NCI-H510A (cell line): ENCODE results near the gene MAP7D3.
"Not testable (repeated sequence)": the region's sequence is repeated elsewhere in the genome, so short reads cannot be mapped to it uniquely, and the experiment has no call there.

ENCODE experiments used
- DNase-seq: peaks from one replicate; lab custom pipeline; 2025; lab: John Stamatoyannopoulos, UW

MAP7D3 gene

DNA sequence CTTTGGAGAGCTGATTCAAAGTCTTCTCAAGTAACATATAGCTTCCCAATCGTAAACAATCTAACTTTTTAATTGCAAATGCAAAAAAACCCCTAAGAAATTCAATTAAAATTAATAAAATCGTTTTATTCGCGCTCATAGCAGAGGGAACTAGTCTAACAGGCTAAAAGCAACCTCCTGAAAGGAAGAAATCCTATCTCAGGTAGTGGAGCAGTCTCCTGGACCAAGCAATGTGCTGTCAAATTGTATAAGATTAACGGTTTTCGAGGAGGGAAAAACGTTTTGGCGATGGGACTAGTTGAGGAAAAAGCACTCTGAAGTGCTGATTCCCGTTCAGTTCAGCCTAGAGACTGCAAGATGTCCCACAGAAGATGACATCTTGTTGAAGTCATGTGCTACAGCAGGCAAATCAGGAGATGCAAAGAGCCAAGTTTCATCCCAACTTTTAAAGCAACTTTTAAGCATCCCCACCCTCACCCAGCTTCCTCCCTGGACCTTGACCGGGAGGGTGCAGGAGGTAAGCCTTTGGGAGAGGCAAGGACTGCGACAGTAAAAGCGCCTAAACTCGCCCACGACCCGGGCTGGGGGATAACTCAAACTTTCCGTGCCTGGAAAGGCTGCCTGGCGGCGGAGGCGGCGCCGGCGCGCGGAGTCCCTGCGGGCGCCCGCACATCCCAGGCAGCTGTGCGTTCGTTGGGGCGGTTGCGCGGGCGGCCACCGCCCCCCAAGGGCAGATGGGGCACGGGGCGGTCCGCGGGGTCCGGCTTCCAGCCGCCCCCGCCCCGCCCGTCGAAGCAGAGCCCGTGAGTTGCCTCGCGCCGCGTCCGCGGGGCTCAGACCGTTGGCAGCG is 784 bp downstream of the MAP7D3 start:
- DNase-seq: no peak

DNA sequence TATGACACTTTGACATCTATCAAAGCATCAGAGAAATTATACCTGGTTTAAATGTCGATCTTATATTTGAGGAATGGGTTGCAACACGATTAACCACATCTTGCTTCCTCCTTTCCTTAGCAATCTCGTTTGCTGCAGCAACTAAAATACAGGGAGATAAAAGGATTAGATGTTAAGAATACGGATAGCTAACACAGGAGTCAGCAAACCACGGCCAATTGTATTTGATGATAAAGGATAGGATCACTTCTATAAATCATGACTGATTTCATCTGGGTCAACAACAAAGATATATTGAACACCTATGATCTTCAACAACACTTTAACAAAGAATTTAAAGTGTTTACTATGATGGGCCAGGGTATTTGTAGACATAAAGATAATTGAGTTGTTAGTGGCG is 5.0 kb downstream of the MAP7D3 start:
- no peak for DNase-seq

DNA sequence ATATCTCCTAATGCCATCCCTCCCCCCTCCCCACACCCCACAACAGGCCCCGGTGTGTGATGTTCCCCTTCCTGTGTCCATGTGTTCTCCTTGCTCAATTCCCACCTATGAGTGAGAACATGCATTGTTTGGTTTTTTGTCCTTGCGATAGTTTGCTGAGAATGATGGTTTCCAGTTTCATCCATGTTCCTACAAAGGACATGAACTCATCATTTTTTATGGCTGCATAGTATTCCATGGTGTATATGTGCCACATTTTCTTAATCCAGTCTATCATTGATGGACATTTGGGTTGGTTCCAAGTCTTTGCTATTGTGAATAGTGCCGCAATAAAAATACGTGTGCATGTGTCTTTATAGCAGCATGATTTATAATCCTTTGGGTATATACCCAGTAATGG is 13.4 kb downstream of the MAP7D3 start:
- DNase-seq: not testable (repeated sequence)

DNA sequence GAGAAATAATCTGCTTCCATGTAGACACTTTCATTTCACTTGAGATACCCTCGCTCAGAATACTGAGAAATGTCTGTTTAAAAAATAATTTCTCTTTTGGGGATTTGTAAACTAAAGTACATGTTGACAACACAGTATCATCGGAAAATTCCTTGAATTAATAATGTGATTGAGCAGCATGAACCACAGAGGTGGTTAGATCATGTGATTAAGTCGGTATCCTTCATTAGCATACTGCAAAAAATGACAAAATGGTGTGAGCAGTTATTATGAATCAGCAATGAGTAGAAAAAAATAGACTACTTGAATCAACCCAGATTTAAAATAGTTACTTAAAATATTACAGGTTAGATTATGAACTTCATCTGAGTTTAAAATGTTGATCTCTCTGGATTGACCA is 14.1 kb downstream of the MAP7D3 start:
- DNase-seq: no peak

DNA sequence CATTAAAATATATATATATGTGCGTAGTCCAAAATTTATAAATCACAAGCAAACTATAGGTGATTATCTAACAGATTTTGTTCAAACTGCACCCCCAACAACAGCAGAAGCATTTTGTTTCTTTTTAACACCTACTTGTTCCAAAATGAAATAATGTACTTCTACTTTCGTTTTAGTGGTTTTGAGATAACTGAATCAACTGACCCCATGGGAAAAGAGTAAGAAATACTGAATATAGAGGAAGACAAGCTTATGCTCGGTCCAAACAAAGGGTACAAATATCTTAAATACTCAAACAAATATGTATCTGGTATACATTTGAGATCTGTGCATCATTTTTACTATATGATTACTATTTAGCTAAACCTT is 22.4 kb downstream of the MAP7D3 start:
- DNase-seq: no peak

DNA sequence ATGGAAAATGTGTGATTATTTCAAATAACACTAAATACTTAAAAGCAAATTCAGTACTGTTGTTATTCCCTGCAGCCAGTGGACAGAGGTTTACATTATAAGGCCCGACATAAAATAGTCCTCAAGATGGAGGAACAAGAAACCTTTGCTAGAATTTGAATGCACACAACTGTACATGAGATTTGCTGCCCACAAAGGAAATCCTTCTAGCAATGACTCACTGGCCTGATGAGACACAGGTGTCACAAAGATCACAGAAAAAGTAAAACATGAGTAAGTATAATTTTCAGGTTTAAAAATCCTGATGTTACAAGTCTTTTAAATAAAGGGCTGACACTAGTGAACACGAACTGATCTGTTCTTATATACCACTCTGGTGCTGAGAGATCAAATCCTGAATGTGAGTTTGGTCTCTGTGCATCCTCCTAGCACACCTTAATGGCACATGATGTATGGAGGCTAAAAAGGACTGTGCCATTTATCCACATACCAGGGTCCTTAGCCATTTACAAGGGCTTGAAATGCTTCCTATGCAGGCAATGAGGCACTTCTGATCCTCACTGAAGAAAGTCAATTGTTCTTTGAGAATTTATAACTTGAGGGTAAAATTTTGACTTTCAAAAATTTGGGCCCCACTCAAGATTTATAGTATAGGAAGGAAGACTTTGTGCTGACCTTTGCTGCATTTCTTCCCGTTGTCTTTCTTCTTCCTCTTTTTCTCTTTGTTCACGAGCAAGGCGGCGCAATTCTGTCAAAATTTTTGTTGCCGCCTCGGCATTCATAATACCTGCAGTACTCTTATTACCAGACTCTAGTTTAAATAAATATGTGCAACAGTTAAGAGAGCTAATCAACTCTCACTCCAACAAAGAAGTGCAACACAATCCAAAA is 23.0 kb downstream of the MAP7D3 start:
- DNase-seq: no peak

DNA sequence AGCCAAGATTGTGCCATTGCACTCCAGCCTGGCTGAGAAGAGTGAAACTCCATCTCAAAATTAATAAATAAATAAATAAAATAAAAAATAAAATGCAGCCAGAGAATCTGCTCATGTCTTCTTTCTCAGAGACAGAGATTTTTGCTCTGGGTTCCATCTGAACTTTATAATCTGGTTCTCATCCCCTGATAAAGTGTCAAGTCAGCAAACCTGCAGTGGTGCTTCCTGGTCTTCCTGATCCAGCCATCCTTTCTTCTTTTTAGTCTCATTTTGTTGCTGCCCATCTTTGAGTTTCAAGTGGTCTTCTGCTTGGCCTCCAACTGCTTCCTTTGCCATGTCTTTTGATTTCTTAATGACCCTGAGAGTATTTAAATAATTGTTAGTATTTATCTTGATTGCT is 24.1 kb downstream of the MAP7D3 start:
- no peak for DNase-seq

DNA sequence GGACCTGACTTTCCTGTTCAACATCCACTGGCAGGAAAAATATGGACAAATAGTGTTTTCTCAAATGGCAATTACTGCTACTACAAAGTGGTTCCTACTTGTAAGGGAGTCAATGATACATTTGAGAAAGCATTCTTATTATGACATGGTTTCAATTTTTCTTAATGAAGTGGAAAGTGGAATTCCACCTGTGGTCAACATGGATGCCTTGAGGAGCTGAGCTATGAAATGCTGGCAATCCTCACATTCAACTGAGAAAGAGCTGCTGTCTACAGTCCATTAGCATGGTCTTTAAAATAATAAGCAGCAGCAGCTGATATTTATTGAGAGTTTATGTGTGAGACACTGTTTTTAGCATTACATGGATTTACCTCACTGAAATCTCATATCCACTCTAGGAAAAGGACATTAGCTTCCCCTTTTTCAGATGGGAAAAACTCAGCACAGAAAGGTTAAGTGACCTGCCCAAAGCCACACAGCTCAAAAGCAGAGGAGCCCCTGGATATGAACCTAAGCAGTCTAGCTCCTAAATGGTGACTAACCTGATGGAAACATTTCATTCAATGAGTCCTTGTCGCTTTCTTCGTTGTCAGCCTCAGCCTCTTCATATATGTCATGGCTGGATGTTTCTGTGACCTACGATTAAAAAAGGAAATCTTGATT is 29.2 kb downstream of the MAP7D3 start:
- DNase-seq: no peak

DNA sequence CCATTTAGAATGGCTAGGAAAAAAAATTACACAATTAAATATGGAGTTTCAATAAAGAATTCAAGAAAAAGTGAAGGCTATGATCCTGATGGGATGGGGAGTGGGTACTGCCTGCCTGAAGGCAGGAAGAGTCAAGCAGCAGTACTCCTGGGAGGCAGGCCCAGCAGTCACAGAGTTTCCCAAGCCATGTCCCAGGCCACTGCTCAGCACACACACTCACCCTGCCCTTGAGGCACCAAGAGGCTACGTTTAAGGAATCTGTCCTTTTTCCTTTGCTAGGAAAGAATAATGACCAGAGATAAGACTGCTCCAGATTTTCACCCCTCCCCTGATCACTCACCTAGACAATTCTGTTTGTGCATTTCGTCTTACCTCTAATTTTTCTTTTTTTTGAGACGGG is 30.2 kb downstream of the MAP7D3 start:
- DNase-seq: no peak

DNA sequence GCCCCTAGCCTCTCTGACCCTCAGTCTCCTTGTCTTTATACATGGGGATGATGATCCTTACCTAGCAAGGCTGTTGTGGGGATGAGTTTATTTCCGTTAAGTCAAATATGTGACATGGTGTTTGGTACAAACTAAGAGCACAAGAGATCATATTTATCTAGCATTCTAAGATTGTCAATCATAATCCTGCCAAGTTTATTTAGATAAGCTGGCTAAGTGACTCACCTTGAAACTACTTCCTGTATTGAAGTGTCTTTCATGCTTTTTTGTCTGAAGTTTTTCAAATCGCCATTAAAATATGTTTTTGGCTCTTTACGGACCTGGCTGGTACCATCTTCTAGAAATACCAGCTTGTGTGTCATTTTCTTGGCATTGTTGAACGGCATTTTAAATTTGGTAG is 30.7 kb downstream of the MAP7D3 start:
- DNase-seq: no peak

DNA sequence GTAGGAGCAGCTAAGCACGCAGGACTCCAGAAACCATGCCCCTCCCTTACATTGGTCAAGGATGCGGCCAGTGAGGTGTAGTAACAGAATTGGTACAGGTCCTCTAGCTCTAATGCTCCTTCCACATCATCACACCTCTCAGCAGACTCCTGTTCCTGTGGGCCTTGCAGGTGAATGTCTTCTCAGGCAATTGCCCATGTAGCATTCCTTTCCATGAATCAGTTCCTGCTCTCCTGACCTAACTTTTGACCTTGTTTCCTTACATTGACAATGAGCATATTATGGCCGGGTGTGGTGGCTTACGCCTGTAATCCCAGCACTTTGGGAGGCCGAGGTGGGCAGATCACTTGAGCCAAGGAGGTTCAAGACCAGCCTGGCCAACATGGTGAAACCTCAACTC is 31.3 kb downstream of the MAP7D3 start:
- DNase-seq: no peak

DNA sequence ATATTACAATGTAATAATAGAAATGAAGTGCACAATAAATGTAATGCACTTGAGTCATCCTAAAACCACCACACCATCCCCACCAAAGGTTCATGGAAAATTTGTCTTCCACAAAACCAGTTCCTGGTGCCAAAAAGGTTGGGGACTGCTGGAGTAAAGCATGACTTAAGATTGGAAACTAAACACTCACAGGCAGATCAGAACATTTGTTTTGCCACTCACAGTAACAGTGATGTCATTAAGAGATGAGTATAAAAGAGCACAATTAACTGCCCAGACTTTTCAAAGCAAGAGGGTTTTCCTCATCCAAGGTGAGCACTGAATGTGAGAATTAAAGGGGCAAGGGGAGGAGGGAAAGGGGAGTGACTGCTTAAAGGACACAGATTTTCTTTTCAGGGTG is 35.6 kb downstream of the MAP7D3 start:
- no peak for DNase-seq

DNA sequence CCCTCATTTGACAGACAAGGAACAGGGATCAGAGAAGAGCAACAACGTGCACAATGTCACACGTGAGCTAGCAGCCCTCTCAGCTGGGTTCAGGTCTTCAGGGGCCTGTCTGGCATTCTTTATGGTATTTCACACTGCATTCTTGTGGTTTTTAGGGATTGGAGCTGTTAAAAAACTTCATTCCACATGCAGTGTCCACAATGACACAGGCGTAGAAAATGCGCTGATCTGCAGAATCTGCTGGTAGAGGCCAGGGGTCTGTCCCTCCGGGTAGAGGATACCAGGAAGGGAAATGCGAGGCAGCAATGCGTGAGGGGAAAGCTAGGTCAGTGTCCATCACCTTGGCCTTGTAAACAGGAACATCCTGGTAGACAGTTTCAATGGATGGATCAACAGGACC is 36.6 kb downstream of the MAP7D3 start:
- DNase-seq: no peak

DNA sequence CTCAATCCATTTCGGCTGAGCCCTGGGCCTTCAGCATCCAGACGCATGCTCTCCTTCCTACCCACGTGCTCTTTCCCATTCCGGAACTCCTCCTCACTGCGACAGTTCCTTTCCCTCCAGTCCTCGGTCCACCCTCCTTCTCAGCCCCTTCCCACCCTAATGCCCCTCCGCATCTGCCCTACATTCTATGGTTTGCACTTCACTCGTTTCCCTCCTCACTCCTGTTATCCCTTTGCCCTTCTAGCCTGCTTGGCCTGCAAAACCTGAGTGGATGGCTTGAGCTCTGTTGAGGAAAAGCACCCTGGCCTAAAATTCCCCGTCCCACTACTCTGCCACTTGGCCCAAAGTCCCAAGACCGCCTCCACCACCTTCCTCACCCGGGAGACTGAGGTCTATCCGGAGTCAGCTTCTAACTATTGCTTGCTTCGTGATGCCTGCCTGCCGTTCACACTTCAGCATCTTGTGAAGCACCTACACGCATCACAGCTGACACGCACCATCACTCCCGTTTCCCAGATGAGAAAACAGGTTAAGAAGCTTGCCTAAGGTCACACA is 38.6 kb downstream of the MAP7D3 start:
- DNase-seq: no peak

DNA sequence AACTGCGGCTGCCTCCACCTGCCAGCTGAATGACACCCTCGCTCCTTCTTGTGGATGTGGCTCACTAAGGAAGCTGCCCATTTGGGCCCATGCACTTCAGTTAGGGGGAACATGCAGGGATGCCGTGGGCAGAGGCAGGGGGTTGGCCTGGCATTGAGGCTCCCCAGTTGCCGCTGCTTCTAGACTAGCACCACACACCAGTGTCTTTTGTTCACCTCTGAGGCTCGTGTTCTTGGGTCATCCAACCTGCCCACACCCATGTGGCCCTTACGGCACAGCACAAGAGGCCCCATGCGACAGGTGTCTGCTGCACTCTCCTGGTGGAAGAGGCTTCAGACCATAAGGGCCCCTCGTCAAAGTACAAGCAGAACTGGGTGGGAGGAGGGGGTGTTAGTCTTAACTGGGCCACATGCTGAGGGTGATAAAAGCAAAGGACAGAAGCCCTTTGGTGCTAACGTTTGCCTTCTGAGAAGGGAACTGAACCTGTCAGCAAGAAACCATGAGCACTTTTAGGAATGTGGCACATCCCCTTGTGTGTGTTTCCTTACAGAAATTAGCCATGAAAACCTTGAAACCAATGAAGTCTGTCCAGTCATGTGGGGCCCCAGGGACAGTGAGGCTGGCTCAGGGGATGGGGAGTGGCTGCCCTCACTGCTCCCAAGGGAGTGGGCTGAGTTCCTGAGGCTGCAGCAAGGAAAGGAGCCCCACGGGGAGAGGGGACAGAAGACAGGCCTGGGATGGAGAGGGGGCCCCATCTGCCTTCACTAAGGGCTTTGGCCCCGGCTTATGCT is 39.2 kb downstream of the MAP7D3 start:
- no peak for DNase-seq

DNA sequence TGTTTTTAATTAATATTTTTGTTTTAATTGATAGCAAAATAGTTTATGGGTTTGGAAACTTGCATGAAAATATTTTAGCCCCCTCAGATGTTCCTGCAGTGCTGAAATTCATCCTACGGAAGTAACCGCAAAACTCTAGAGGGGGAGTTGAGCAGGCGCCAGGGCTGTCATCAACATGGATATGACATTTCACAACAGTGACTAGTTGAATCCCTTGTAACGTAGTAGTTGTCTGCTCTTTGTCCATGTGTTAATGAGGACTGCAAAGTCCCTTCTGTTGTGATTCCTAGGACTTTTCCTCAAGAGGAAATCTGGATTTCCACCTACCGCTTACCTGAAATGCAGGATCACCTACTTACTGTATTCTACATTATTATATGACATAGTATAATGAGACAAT is 40.4 kb downstream of the MAP7D3 start:
- DNase-seq: no peak

DNA sequence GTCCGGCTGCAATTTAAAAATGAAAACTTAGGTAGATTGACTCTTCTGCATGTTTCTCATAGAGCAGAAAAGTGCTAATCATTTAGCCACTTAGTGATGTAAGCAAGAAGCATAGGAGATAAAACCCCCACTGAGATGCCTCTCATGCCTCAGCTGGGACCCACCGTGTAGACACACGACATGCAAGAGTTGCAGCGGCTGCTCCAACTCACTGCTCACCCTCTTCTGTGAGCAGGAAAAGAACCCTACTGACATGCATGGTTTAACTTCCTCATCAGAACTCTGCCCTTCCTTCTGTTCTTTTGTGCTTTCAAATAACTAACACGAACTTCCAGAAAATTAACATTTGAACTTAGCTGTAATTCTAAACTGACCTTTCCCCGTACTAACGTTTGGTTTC is 41.0 kb downstream of the MAP7D3 start:
- no peak for DNase-seq

DNA sequence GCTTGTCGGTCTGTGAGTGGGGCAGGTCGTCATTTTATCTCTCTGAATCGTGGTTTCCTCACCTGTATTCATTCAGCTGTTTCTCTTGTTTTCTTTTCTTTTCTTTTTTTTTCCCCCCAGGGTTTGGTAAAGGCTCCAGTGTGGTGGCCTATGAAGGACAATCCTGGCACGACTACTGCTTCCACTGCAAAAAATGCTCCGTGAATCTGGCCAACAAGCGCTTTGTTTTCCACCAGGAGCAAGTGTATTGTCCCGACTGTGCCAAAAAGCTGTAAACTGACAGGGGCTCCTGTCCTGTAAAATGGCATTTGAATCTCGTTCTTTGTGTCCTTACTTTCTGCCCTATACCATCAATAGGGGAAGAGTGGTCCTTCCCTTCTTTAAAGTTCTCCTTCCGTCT is 41.4 kb downstream of the MAP7D3 start:
- no peak for DNase-seq

DNA sequence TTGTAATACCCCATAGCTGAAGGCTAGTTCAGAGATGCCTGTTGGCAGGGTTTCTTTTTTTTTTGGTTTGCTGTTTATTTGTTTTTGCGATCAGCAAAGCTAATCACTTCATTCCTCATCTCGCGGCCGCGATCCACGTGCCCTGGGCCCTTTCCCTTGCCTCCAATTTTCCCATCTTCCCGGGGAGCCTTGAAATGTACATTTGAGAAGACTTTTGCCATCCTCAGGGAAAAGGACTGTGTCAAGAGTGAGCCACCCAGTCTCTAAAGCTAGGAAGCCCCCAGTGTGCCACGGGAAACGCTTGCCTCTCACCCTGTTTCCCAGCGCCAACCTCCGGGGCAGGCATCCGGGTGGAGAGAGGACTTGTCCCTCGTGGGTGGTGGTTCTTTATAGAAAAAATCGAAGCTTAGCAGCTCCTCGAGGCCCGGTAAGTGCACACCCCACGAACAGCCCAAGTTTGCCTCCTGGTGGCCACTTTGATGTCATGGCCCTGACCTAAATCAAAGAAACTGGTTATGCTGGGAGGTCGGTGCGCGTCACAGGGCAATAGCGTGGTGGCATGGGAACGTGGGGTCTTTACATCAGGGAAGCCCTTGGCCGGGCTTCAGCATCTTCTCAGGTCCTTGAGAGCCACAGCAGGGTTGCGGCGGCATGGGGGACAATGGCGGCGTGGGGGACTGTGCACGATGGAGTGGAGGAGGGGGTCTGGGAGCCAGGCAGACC is 42.0 kb downstream of the MAP7D3 start:
- no peak for DNase-seq

DNA sequence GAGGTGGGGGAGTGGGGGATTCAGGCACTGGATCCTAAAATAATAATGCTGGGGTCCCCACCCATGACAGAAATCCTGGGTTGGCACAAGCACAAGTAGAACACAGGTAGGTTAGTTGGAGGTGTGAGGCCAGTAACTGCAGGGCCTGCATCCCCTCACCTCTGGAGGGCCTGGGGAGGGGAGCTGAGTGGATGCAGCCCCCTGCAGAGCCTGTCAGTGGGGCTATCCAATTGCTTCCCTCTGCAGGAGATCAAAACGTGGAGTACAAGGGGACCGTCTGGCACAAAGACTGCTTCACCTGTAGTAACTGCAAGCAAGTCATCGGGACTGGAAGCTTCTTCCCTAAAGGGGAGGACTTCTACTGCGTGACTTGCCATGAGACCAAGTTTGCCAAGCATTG is 43.7 kb downstream of the MAP7D3 start:
- DNase-seq: no peak

DNA sequence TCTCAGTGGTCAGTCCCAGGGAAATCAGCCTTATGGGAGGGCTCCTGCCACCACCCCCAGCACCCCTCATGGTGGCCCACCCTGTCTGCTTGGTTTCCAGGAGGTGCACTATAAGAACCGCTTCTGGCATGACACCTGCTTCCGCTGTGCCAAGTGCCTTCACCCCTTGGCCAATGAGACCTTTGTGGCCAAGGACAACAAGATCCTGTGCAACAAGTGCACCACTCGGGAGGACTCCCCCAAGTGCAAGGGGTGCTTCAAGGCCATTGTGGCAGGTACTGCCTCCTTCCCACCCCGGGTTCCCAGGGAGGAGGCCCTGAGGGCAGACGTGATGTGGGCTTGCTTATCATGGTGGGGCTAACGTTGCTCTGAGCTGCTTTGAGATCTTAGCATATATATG is 44.3 kb downstream of the MAP7D3 start:
- no peak for DNase-seq
